MG63 (cell line): ENCODE results near the gene BCL10. TPM values are rescaled to one million over a fixed set of nuclear protein-coding genes. Genes with fewer than 3 reads are reported as not detected.

Source experiments
- DNase-seq: peaks from one replicate; pipeline ENCODE4 v3.0.0-alpha.2; 2020
- H3K27me3 ChIP-seq: fragments of 250-450 bp; sonication (Bioruptor Pico); 2 replicates; pipeline ENCODE4 v1.5.1; 2020; ENCODE audit warnings: mild to moderate bottlenecking, moderate library complexity
- H3K36me3 ChIP-seq: fragments of 250-450 bp; sonication (Bioruptor Pico); 2 replicates; pipeline ENCODE4 v1.5.1; 2020; ENCODE audit warnings: mild to moderate bottlenecking, moderate library complexity
- H3K4me3 ChIP-seq: fragments of 250-450 bp; sonication (Bioruptor Pico); 2 replicates; pipeline ENCODE4 v1.5.1; 2020; ENCODE audit warnings: mild to moderate bottlenecking, moderate library complexity
- H3K9me3 ChIP-seq: fragments of 250-450 bp; sonication (Bioruptor Pico); 2 replicates; pipeline ENCODE4 v1.5.1; 2020; ENCODE audit warnings: mild to moderate bottlenecking, moderate library complexity
- total RNA-seq: library from RNA; depleted of rRNA; stranded (reverse); fragments of >200 nt; shearing (Covaris generic); gene quantifications from 2 replicates; pipeline ENCODE4 v1.2.3, GENCODE V29; 2014; ENCODE audit warnings: low replicate concordance; rRNA removed

The BCL10 gene
- total RNA-seq, 1 experiment from 2014 or later: 11.3 TPM

DNA sequence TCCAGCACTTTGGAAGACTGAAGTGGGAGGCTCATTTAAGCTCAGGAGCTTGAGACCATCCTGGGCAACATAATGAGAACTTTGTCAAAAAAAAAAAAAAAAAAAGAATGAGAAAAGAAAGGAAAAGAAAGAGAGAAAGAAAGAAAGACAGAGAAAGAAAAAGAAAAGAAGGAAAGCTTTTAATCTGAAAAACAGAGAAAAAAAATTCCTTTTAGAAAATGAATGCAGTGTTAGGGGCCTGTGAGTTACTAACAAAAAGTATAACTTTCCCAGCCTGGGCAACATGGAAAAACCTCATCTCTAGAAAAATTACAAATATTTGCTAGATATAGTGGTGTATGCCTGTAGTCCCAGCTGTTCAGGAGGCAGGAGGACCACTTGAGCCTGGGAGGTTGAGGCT lies 59.7 kb downstream of the BCL10 start:
- Histone ChIP-seq H3K9me3 (no peaks in the 10 kb centered on the region), H3K4me3 (no peak overlapping the region), H3K27me3 (no peaks in the 10 kb centered on the region), H3K36me3 (no peaks in the 10 kb centered on the region)
- DNase-seq: no peak

Other genes with a start within 250 kb of the BCL10 start
- gene MCOLN3, start 228.1 kb downstream of the BCL10 start, total RNA-seq: 0.35 and 0.82 TPM in 2 replicates
- gene SYDE2, start 75.6 kb downstream of the BCL10 start, total RNA-seq: 1.3 and 2.8 TPM in 2 replicates
- 16.4 and 19.8 TPM in 2 replicates for gene C1orf52, start 17.0 kb downstream of the BCL10 start, total RNA-seq
- gene DDAH1, start 188.5 kb upstream of the BCL10 start, total RNA-seq: 18.2 and 20.8 TPM in 2 replicates